NB4 (cell line): ENCODE data around the gene MTMR4.

Experiments used
- CTCF ChIP-seq: IDR thresholded peaks from one replicate; pipeline ENCODE4 v1.5.1; 2012; ENCODE audit warnings: low read depth, low read length
- POLR2A ChIP-seq: IDR thresholded peaks from 2 replicates; pipeline ENCODE4 v1.6.1; 2011; ENCODE audit warnings: mild to moderate bottlenecking; ENCODE audit not compliant: insufficient read length; ENCODE audit errors: extremely low read depth

GRCh38 chr17:58517928-58518609 lies 3.6 kb upstream of the MTMR4 start:
- TF ChIP-seq CTCF, result no peak
- TF ChIP-seq POLR2A, result peak; percentile 36
